ENCODE measurements around the gene CBFA2T2.

CBFA2T2 gene

DNA sequence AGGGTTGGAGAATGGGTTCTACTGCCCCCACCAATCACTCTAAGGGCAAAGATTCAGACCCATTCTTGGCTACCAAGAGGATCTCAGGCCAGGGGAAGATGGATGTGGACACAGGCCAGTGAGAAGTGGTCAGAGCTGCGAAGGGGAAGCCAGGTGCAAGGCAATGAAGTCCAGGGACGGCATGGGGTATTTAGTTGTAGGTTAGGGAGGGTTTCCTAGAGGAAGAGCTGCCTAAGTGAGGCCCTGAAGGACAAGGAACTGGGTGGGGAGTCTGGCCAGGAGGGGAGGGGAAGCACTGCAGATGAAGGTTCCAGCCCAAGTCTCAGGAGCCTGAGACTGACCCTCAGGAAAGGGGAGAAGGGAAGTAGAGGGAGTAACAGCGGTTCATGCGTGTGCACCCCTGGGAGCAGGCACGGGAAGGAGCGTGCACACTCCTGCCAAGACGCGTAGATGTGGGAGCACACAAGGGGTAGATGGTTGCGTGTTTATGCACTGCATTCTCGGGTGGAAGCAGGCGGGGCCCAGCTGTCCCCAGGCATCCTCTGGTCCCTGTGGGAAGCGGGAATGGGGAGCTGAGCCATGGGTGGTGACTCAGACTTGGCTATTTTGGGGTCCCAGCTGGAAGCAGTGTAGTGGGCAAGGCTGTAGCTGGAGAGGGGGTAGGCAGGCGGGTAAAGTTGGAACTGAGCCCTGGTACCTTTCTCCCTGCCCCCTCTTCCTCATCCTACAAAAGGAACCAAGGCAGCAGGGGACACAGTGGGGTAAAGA, 180.2 kb downstream of the CBFA2T2 start:
- DNase-seq = no peak

DNA sequence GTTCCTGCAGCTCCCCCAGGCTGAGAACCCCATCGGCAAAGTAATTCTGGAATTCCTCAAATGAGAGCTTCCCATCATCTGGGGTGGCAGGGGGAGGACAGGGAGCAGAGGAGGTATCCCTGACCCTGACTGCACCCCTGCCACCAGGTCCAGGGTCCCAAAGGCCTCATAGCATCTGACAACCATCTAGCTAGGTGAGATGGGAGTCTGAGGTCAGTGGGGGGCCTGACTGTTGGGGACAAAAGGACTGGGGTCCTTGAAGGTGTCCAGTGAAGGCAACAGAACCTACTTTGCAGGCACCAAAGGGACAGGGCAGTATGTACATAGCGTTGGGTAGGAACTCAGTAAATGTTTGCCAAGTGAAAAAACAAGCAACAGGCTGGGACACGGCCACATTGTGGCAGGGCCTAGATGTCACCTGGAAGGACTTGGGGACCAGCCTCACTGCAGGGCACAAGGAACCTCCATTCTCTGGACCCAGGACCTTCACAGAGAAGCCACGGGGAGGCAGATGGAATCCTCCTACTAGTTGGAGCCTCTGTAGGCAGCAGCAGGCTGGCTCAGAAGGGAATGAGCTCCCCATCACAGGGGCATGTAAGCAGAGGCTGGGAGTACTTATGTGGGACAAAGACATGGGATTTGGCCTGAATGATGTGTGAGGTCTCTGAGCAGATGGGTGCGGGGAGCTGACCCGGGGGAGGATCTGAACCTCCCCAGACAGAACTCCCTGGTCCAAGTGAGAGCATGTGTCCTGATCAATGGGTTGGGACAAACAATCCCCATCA, 181.0 kb downstream of the CBFA2T2 start:
- no peak for DNase-seq

DNA sequence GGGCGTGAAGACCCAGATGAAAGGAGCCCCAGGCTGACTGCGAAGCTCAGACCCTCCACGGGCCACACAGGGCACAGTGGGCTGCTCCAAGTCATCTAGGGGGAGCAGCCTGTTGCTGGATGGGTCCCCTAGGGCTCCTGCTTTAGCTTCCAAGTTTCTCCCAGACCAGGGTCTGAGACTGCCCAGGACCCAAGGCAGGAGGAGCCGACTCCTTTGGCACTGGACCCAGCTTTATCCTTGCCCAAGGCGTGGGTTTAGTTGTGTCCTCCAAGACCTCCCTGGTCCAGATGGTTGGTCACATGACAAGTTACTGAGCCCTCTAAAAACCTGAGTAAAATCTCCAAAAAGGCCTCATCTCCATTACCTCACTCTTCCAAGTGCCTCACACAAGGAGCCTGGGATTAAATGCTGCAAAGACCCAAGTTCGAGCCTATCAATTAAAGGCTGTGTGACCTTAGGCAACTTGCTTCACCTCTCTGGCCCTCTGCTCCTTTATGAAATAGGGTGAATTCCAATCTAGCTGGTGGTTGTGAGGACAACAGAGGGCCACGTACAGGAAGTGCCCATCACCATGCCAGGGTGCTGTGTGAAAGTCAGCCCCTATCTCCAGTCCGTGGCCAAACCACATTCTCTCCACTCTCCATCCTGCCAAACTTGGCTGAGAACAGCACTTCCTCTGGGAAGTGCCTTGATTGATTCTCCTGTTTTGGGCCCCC, 181.8 kb downstream of the CBFA2T2 start:
- no peak for DNase-seq

DNA sequence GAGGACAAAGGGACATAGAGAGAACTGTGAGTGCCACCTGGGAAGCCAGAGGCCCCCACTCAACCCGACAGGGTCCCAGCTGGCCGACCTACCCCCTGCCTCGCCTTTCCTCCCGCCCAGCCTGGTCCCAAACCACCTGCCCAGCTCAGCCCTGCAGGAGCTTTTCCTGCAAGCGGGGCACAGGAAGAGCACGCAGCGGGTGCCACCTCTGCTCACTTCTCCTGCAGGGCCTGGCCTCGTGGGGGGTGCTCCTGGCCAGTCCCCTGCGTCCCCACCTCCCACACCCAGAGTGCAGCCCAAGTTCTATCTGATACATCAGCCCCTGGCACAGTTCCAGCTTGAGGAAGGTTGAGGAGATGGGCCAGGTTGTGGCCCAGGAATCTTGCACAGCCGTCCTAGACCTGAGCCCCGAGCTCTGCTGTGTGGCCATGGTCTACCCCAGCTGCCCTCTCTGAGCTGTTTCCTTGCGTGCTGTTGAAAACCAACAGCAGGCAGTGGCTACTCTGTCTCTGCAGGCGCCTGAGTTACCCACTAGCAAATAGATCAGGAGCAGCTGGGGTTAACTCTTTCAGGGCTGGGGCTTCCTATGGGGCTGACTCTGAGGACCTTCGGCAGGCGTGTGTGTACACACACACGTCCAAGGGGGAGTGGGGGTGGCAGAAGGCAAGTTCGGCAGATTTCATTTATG, 182.7 kb downstream of the CBFA2T2 start:
- no peak for DNase-seq

DNA sequence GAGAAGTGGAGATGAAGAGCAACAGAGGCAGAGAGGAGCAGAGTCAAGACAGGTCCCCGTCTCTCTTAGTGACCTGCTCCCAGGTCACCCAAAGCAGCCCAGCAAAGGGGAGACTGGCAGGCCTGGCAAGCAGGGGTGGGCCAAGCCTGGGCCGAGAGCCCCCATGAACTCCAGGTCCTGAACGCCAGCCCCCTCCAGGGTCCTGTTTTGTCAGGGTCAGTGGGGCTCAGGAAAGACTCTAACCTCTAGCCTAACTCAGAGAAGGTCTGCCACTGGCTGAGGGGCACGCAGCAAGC, 183.2 kb downstream of the CBFA2T2 start:
- DNase-seq = no peak

DNA sequence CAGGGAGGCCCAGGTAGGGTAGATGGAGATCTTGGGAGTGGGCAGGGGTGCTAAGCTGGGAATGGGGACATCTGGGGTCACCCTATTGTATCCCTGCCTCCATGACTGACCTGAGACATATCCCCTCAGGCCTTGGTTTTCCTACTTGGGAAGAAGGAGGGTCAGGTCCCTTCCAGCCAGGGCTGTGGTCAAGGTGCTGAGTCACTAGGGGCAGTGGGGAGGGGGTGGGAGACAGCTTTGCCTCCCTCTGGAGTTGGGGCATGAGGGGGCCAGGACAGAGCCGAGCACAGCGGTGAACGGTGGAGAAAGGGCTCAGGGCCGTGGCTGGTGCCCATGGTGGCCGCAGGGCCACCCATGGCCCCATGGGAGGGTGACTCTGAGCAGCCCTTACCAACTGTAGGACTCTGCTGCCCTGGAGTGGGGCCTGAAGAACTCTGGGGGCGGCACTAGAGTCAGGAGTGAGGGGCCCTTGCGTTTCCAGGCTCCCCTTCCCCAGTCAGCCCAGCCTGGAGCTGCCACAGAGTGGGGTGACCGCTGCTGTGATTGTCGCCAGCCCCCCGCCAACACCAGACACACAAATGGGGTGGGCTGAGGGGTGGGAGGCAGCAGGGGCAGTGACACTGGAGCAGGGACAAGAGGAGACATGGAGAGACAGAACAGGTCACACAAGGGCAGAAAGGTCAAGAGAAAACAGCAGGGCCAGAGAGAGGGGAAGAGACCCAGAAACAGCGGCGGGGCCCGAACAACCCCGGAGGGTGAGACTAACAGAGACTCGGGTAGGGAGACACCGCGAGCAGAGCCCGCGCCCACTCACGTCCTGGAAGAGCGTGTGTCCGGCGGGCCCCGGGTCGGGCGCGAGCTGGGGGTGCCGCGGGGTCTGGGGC, 183.8 kb downstream of the CBFA2T2 start:
- DNase-seq = no peak

DNA sequence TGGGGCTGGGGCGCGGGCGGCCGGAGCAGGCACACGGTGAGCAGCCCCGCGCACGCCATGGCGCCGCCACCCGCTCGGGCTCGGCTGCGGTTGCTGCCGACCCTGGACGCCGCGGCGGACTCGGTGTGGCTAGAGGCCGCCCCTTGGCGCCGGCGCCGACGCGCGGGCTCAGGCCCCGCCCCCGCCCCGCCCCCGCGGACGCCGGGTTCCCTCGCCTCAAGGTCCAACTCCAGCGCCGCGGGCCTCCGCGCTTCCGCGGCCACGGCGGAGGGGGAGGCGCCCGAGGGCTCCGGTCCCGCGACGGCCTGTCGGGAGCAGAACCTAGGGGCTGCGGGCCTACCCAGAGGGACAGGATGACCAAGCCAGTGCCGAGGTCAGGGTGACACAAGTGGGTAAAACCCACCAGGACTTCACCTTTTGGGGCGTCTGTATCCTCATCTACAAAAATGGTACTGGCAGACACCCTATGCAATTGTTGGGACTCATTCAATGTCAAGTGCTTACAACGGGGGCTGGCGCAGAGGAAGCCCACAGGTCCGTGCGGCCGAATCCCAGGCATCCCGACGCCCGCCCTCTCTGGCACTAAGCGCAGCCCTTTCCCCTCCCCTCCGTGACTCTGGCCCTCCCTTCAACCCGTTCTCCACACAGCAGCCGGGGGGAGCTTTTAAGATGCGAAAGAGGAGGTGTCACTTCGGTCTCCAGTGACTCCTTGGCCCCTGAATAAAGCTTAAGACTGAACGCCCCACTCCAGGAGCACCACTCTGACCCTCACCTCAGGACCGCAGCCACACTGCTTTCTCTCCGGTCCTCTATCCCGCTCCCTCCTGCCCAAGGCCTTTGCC, 184.6 kb downstream of the CBFA2T2 start, which contains the start of gene NECAB3:
TSS of gene NECAB3 (minus strand) at position 135 of the 842 bp plus-strand sequence. CDS start at position 59, 76 bp downstream.
- DNase-seq = no peak

DNA sequence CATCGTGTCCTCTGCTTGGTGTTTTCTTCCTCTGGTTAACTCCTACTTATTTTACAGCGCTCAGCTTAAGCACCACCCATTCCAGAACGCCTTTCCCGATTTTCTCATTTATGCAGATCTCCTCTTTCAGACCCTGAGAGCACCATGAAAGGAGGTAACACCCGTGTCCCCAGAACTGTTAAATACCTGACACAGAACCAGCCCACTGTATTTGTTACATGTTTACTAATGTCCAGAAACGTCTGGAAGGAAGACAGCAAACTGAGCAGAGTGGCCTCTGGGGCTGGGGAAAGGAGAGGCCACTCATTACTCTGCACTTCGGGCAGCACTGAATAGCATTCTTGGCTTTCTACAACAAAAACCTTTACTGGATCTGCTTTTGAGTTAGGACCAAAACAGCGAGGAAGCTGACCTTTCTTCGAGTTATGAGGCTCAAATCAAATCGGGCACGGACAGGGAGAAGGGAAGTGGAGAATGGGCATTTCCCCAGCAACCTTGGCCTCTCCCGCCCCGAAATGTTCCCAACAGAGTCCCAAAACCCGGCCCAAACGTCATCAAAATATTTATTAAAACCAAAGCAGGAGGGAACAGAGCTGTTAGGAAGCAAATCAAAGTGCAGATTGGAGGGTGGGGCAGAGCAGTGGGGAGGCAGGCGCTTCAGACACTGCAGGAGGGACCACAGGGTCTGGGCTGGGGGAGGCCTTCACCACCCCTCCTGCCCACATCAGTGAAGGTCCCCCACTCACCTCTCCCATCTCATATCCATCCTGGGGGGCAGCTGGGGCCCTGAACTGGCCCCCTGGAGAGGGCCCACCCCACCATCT, 185.5 kb downstream of the CBFA2T2 start:
- DNase-seq = no peak

DNA sequence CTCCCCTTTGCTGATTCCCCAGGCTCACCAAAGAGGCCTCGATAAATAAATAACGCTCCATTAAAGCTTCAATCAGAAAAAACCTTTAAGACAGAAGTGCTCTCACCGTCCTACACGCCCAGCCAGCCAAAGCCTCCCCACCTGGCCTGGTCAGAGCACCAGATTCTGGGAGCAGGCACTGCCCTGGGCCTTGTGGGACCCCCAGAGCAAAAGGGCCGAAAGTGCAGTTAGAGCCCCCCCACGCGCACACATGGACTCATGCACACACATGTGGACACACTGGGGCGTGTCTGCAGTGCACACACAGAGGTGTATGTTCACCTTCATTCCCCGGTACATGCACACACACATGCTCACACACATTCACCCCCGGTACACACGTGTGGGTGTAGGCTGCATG, 186.2 kb downstream of the CBFA2T2 start:
- DNase-seq = no peak

DNA sequence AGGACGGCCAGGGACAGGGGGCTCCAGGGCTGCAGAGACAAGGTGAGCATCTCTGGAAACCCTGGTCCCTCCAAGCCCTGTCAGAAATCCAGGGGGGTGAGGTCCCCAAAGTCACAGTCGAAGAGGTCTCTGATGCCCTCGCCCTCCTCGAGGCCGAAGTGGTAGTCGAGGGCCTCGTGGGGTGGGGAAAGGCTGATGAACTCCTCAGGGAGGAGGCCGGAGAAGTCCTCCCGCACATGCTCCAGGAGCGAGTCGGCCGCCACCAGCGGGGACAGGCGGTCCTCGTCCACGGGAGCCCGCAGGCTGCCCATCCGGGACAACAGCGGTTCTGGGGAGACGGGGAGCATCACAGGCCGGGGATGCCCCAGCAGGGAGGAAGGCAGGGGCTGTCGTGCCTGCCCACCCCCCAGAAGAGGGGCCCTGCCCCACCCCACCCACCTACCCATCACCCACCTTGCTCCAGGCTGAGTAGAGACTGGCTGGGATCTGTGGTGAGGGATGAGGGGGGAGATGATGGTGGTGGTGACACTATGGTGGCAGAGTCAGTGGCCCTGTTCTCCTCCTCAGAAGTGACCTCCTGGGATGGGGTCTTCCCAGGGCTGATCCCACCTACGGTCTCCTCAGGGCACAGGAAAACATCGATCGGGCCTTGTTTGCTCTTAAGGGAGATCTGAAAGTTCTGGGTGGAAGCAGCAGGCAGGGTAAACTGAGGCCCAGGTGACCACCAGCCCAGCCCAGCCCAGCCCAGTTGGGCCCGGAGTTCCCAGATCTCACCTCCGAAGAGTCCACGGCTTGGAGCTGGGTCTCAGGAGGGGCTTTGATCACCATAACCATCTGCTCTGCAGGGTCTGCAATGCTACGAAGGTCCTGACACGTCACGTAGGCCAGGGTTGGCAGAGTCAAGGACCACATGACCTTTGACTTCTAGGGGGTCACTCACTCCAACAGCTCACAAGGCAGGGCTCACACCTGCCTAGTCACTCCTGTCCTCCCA, 187.1 kb downstream of the CBFA2T2 start:
- no peak for DNase-seq

DNA sequence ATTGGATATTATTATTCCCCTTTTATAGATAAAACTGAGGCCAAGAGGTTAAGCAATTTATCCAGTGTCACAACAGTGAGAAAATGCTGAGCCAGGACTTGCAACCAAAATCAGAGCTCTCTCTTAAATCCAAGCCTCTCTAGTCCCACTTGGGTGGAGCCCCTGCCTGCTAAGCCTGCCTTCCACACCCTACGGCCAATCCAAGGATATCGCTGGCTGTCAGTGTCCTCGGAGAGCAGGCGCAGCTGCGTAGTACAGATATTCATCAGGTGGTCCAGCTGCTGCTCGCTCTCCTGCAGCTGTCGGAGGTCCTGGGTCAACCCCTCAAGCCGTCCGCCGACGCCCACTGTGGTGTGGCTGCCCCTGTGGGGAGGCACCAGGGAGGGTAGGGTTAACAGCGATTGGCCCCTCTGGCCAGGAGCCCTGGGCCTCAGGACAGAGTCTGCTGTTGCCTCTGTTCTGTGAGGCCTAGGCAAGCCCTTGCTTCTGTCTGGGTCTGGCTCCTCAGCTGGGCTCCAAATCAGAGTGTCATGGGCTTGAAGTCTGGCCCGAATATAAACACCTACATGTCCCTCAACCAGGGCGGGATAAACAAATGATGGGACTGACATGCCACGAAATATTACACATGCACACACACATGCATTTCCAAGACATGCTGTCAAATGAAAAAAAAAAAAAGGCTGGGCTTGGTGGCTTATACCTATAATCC, 188.3 kb downstream of the CBFA2T2 start:
- DNase-seq = no peak

DNA sequence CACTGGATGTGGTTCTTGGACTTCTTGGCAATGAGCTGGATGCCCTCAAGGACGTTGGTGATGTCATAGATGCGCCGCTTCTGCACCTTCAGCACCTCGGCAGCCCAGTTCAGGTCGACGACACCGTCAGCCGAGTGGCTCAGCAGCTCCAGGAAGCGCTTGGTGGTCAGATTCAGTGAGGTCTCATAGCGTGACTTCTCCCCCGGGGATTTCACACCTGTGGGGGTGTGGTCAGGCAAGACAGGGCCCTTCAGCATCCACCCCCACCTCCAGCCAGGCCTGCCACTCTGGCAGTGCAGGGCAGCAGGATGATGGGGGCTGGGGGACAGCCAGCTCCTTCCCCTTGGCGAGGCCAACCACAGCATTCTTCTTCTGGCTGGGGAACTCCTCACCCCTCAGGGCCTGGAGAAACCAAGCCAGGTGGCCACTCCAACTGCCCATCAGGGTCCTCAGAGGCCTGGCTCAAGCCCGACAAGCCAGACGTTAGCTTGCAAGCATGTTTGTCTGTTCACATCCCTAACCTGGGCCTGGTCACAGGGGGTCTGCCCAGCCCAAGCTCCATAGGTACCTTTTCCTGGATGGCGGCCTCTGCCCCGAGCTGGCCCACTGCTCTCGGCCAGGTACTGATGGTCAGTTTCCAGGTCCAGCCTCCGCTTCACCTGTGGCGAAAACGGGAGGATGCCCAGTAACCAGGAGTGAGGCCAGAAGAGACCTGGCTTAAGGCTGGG, 190.0 kb downstream of the CBFA2T2 start:
- DNase-seq = no peak

DNA sequence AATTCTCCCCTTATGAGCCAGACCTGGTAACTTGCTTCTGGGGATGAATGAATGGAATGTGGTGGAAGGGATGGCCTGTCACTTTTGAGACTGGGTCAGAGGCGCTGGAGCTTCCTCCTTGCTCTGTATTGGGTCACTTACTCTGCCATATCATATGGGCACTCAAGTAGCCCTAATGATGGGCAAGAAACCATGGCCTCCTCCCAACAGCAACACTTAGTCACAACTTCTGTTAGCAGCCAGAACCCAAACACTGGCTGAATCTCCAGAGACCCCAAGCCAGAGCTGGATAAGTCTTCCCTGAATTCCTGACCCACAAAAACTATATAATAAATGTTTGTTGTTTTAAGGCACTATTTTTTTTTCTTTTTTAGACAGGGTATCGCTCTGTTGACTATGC, 190.8 kb downstream of the CBFA2T2 start:
- no peak for DNase-seq

DNA sequence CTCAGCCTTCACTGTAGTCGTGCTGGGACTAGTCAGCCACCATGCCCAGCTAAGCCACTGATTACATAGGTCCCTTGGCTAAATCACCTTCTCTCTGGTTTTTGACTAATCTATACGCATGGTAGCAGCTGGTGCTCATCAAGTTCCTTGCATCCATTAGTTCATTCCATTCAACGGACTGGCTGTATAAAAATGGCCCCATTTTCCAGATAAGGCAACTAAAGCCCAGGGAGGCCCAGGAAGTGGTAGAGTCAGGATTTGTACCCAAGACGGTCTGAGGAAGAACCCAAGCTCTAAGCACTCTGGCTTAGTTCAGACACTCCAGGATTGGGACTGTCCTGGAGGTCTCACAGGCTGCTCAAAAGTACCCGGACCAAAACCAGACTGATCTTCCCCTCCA, 191.4 kb downstream of the CBFA2T2 start:
- no peak for DNase-seq

DNA sequence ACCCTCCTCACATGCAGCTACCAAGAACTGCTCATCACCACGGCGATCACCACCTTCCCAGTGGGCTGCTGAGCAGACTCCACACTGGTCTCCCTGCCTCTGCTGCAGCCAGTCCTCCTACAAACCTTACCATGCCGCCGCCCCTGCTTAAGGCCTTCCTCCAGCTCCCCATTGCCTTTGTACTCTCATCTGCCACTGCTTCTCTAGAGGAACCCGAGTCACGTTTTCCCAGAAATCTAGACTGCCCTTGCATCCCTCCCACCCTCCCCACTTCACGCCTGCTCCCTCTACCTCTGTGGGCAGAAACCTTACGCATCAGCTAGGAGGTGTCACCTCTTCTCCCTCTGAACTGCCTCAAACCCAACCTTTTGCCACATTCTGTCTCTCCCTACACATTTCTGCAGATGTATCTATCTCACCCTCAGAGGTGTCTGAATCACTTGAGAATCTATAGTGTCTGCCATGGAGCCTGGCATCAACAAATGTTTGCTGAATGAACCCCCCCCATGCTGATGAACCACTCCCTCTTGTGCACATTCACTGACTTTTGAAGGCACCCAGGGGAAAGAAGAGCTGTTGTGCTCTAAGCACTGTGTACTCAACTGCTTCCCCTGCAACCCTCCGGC, 191.9 kb downstream of the CBFA2T2 start:
- DNase-seq = no peak

DNA sequence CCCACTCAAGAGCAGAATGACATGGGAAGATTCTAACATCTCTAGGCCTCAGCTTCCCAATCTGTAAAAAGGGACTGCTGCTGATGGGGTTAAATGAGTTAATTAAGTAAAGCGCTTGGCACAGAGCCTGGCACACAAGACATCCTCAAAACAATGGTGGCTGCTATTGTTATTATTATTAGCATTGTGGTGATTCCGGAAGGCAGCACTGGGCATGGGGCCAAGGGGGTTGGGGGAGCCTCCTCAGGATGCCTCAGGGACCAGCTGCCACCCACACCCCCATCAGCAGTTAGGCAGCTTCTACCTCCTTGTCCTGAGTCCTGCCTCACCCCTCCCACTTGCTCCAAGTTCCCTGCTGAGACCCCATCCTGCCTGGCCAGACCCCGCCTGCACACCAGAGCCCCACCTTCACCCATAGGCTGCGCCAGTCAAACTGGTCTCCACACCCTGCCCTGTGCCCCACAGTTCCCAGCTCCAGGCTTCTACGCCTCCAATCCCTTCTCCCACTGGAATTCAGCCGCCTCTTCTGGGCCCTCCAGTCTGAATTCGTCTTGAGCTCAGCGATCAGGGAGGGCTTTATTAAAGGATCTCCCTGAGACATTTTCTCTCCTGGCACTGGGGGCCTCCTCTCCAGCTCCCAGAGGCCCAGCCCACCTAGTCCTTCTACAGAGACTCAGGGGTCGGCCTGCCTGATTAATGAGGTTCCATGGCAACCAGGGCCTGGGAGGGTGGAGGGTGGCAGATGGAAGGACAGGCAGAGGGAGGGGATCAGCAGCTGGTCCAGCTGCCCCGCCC, 194.8 kb downstream of the CBFA2T2 start:
- no peak for DNase-seq

Measured in cortex of kidney (tissue), 1 donor.